Nephron (organoid): ENCODE measurements around the gene PVRIG.
"Not testable (repeated sequence)": the region's sequence is repeated elsewhere in the genome, so short reads cannot be mapped to it uniquely, and the experiment has no call there.

Source experiments
- H3K27ac Mint-ChIP-seq, 3 experiments: 2 replicates each; pipeline ENCODE4 v1.8.0; 2020; ENCODE audit warnings: mixed read lengths in 3 of 3, mild to moderate bottlenecking in 2 of 3, moderate library complexity in 1 of 3
- H3K27me3 Mint-ChIP-seq: 2 replicates; pipeline ENCODE4 v1.8.0; 2021; ENCODE audit warnings: low read depth, mild to moderate bottlenecking, moderate library complexity, mixed read lengths
- H3K36me3 Mint-ChIP-seq: 2 replicates; pipeline ENCODE4 v1.8.0; 2020; ENCODE audit warnings: low read depth, mixed read lengths
- H3K4me1 Mint-ChIP-seq: 2 replicates; pipeline ENCODE4 v1.8.0; 2020; ENCODE audit warnings: mixed read lengths
- H3K4me3 Mint-ChIP-seq, 3 experiments: 2 replicates each; pipeline ENCODE4 v1.8.0; 2020; ENCODE audit warnings: mild to moderate bottlenecking in 3 of 3, mixed read lengths in 3 of 3, moderate library complexity in 2 of 3
- H3K9me3 Mint-ChIP-seq: 2 replicates; pipeline ENCODE4 v1.8.0; 2020; ENCODE audit warnings: mixed read lengths
- TF ChIP-seq, protein P1 (sequence below), 3 experiments: fragments of 200-600 bp; sonication (generic); IDR thresholded peaks; one replicate each; pipeline ENCODE4 v1.5.0; 2021; ENCODE audit warnings: antibody characterized with exemption in 3 of 3; ENCODE audit not compliant: unreplicated experiment in 3 of 3

The PVRIG gene

GRCh38 chr7:100215895-100216294, 3.9 kb upstream of the PVRIG start:
- peak overlapping the region in 2 of 3 experiments; percentile 83 to 90 for H3K27ac Mint-ChIP-seq
- H3K9me3 Mint-ChIP-seq = no peaks in the 10 kb centered on the region
- H3K4me1 Mint-ChIP-seq = peaks cover 26% of the 10 kb centered on the region
- H3K27me3 Mint-ChIP-seq = no peaks in the 10 kb centered on the region
- TF ChIP-seq, protein P1, sequence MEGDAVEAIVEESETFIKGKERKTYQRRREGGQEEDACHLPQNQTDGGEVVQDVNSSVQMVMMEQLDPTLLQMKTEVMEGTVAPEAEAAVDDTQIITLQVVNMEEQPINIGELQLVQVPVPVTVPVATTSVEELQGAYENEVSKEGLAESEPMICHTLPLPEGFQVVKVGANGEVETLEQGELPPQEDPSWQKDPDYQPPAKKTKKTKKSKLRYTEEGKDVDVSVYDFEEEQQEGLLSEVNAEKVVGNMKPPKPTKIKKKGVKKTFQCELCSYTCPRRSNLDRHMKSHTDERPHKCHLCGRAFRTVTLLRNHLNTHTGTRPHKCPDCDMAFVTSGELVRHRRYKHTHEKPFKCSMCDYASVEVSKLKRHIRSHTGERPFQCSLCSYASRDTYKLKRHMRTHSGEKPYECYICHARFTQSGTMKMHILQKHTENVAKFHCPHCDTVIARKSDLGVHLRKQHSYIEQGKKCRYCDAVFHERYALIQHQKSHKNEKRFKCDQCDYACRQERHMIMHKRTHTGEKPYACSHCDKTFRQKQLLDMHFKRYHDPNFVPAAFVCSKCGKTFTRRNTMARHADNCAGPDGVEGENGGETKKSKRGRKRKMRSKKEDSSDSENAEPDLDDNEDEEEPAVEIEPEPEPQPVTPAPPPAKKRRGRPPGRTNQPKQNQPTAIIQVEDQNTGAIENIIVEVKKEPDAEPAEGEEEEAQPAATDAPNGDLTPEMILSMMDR (IDR thresholded peaks at IDR 0.05; ENCODE audit: unreplicated experiment in 3 of 3) = no peak
- H3K4me3 Mint-ChIP-seq = no peak overlapping the region
- H3K36me3 Mint-ChIP-seq = no peaks in the 10 kb centered on the region

DNA sequence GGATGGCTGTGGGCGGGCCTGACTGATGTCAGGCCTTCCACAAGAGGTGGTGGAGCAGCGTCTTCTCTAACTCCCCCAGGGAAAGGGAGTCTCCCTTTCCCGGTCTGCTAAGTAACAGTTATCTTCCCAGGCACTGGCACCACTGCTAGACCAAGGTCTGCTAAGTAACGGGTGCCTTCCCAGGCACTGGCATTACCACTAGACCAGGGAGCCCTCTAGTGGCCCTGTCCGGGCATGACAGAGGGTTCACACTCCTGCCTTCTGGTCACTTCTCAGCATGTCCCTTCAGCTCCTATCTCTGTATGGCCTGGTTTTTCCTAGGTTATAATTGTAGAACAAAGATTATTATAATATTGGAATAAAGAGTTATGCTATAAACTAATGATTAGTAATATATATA, 1.8 kb upstream of the PVRIG start:
- TF ChIP-seq, protein P1 (IDR thresholded peaks at IDR 0.05; ENCODE audit: unreplicated experiment in 3 of 3) = peak; percentile 44 to 55 (median 55)
- H3K4me1 Mint-ChIP-seq = peaks cover 20% of the 10 kb centered on the region
- peak overlapping the region; percentile 36 to 90 (median 58) for H3K27ac Mint-ChIP-seq
- not testable (repeated sequence) for H3K9me3 Mint-ChIP-seq, H3K36me3 Mint-ChIP-seq, H3K4me3 Mint-ChIP-seq, H3K27me3 Mint-ChIP-seq

DNA sequence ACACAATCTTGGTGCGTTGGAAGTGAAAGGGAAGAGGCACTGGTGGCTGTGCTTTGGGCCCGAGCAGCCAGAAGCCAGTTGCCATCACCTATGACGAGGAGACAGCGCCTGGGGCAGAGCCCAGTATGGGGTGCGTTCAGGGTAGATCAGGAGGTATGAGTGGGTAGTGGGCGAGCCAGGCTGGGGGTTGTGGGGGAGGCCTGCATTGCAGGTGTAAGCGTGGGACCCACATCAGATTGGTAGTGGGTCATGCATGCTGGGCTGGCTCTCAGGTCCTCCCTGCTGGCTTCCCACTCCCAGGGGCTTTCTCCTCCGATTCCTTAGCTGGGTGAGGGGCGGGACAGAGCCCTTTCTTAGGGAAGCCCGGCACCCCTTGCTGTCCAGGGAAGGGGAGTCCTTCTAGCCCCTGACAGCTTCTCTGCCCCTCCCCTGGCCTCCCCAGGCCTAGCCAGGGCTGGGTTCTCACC, 445 bp upstream of the PVRIG start:
- Mint-ChIP-seq H3K9me3 (no peaks in the 10 kb centered on the region), H3K27me3 (no peaks in the 10 kb centered on the region), H3K4me1 (peaks cover 20% of the 10 kb centered on the region), H3K36me3 (peaks cover 4% of the 10 kb centered on the region), H3K27ac (no peak overlapping the region), H3K4me3 (no peak overlapping the region)
- TF ChIP-seq, protein P1 (IDR thresholded peaks at IDR 0.05; ENCODE audit: unreplicated experiment in 3 of 3) = no peak

DNA sequence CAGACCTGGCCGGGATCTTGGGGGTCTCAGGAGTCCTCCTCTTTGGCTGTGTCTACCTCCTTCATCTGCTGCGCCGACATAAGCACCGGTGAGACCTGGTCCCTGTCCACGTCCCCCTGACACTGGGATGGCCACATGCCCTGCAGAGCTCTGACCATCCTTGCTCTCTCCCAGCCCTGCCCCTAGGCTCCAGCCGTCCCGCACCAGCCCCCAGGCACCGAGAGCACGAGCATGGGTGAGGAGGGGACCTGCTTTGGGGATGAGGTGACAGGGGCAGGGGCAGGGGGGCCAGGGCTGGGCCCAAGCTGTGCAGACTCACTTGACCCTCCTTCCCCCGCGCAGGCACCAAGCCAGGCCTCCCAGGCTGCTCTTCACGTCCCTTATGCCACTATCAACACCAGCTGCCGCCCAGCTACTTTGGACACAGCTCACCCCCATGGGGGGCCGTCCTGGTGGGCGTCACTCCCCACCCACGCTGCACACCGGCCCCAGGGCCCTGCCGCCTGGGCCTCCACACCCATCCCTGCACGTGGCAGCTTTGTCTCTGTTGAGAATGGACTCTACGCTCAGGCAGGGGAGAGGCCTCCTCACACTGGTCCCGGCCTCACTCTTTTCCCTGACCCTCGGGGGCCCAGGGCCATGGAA, 959 bp downstream of the PVRIG start:
- H3K27me3 Mint-ChIP-seq = no peaks in the 10 kb centered on the region
- no peaks in the 10 kb centered on the region for H3K9me3 Mint-ChIP-seq
- H3K36me3 Mint-ChIP-seq = peaks cover 4% of the 10 kb centered on the region
- no peak overlapping the region for H3K27ac Mint-ChIP-seq
- peaks cover 13% of the 10 kb centered on the region for H3K4me1 Mint-ChIP-seq
- H3K4me3 Mint-ChIP-seq = no peak overlapping the region
- TF ChIP-seq, protein P1 (IDR thresholded peaks at IDR 0.05; ENCODE audit: unreplicated experiment in 3 of 3) = no peak

DNA sequence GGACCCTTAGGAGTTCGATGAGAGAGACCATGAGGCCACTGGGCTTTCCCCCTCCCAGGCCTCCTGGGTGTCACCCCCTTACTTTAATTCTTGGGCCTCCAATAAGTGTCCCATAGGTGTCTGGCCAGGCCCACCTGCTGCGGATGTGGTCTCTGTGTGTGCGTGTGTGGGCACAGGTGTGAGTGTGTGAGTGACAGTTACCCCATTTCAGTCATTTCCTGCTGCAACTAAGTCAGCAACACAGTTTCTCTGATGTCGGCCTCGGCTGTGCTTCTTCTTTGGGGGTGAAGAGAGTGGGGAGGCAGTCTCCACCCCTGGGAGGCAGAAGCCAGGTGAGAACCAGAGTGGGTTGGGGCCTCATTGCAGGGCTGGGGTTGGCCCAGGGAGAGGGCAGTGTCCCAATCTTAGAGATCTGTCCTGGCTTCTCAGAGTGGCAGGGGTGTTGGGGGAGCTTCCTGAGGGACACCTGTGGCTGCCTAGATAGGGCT, 1.5 kb downstream of the PVRIG start:
- TF ChIP-seq, protein P1 (IDR thresholded peaks at IDR 0.05; ENCODE audit: unreplicated experiment in 3 of 3) = no peak
- Mint-ChIP-seq H3K4me3 (no peak overlapping the region), H3K27ac (no peak overlapping the region), H3K36me3 (peaks cover 4% of the 10 kb centered on the region), H3K9me3 (no peaks in the 10 kb centered on the region), H3K27me3 (no peaks in the 10 kb centered on the region), H3K4me1 (peaks cover 8% of the 10 kb centered on the region)
